ENCODE results near the gene KIAA0408. TPM values are rescaled to one million over a fixed set of nuclear protein-coding genes. Genes with fewer than 3 reads are reported as not detected.

KIAA0408 gene
- total RNA-seq, 2 experiments from 2014 or later, result 2.6 to 2.7 TPM

Other genes starting within 250 kb of the KIAA0408 start
- 10 to 100 TPM; 14.2 to 14.4 TPM for gene RNF146, start 192.5 kb downstream of the KIAA0408 start, total RNA-seq
- 10 to 100 TPM; 31.1 to 48.2 TPM for gene ECHDC1, start 115.8 kb downstream of the KIAA0408 start, total RNA-seq
- gene C6orf58, start 117.8 kb upstream of the KIAA0408 start, total RNA-seq, result not detected

Data from activated CD4-positive, alpha-beta T cell treated with anti-CD3 and anti-CD28 coated beads for 36 hours (primary cell).